GM12872 (cell line): ENCODE measurements around the gene ADAMTSL3.

ENCODE experiments used
- TF ChIP-seq, protein P1 (sequence below): IDR thresholded peaks from 3 replicates; pipeline ENCODE4 v1.5.1; 2011; ENCODE audit warnings: low read depth, mild to moderate bottlenecking, low read length, moderate library complexity; ENCODE audit not compliant: insufficient read depth

The ADAMTSL3 gene

GRCh38 chr15:83694536-83694935, 40.6 kb downstream of the ADAMTSL3 start:
- TF ChIP-seq, protein P1, sequence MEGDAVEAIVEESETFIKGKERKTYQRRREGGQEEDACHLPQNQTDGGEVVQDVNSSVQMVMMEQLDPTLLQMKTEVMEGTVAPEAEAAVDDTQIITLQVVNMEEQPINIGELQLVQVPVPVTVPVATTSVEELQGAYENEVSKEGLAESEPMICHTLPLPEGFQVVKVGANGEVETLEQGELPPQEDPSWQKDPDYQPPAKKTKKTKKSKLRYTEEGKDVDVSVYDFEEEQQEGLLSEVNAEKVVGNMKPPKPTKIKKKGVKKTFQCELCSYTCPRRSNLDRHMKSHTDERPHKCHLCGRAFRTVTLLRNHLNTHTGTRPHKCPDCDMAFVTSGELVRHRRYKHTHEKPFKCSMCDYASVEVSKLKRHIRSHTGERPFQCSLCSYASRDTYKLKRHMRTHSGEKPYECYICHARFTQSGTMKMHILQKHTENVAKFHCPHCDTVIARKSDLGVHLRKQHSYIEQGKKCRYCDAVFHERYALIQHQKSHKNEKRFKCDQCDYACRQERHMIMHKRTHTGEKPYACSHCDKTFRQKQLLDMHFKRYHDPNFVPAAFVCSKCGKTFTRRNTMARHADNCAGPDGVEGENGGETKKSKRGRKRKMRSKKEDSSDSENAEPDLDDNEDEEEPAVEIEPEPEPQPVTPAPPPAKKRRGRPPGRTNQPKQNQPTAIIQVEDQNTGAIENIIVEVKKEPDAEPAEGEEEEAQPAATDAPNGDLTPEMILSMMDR = no peak

GRCh38 chr15:83695246-83695645, 41.3 kb downstream of the ADAMTSL3 start:
- TF ChIP-seq, protein P1 = no peak

DNA sequence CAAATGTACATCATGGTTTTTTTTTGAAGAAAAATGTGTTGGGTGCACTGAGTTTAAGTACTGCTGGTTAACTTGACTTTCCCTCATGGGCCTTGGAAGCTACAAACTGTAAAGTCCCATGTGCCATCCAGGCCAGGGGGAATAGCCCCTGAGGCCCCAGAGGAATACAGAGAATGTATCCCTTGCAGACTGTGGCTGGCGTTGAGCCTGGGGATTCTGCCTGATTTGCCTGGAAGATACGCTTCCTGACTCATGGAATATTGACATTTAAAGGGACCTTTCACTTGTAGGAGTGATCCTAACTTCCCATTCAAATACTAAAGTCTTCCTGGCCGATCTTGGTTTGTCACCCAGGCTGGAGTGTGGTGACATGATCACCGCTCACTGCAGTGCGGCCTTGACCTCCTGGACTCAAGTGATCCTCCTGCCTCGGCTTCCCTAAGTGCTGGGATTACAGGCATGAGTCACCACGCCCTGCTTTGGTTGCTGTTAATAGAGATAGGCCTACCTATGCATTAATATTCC, 42.0 kb downstream of the ADAMTSL3 start:
- TF ChIP-seq, protein P1 = no peak

DNA sequence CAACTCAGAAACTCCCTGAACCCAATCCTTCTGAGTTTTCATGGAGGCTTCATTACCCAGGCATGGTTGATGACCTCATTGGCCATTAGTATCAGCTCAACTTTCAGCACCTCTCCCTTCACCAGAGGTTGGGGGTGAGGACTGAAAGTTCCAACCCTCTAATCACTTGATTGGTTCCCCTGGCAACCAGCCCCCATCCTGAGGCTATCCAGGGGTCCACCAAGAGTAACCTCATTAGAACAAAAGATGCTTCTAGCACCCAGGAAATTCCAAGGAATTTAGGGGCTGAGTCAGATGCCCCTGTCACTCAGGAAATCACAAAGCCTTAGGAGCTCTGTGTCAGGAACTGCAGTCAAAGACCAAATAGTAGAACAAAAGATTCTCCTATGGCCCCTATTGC, 43.8 kb downstream of the ADAMTSL3 start:
- TF ChIP-seq, protein P1 = no peak

DNA sequence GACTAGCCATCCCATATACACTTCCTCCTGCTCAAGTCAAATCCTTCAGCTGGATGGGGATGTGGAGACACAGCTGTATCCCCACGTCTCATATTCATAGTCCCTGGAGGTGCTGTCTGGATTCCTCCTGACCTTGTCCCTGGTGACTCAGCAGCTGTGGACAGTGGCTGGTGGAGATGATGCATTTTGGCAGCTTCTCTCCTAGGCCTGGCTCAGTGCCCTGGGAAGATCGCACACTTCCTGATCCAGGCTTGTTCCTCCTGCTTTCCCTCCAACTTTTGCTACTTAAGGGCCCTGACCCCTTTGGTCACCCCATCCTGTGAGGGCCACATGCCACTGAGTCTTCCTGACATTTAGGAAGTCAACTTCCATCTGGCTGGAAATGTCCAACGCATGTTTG, 44.4 kb downstream of the ADAMTSL3 start:
- TF ChIP-seq, protein P1 = no peak

DNA sequence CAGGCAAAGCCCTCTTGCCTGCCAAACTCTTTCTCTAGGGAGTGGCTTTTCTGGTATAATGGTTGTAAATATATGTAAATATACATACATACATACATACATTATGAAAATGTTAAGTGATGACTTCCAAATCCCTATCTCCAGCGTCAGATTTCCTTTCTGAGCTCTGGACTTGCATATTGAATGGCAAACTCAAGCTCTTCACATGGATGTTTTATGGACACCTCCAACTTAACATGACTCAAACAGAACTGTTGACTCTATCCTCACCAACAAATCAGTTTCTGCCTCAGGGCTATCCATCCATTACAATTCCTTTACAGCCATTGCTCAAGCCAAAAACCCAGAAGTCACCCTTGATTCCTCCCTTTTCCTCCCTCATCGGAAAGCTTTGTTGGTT, 45.1 kb downstream of the ADAMTSL3 start:
- TF ChIP-seq, protein P1 = no peak

- TF ChIP-seq, protein P1 = no peak
Measured at GRCh38 chr15:83700082-83700481, 46.2 kb downstream of the ADAMTSL3 start.
